ENCODE results near the gene TMCC2. TPM values are rescaled to one million over a fixed set of nuclear protein-coding genes. Genes with fewer than 3 reads are reported as not detected.

The TMCC2 gene
- total and polyA plus RNA-seq, 2 of the 4 experiments (the other 2 are of a cell fraction): 2.0 to 4.2 TPM

DNA sequence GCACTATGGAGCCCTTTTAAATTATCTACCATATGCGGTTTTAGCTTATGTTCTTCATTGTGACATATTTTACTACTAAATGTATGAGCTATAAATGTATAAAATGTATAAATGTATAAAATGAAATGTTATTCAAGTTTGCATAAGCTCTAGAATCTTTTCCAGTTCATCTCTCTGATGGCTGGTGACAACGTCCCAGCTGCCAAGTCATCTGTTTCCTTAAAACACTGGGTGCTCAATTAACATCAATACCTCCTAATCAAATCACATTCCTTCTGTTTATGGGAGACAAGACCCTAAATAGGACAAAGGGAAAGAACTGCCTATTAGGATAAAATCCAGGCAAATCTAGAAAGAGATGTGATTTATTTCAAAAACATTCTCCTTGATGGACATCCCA lies 39.1 kb upstream of the TMCC2 start:
- CTCF ChIA-PET: interaction anchor here (1.1 to 1.2 kb wide), 2 partner anchors 14 to 36 kb away, joined by 3 read pairs; no protein-coding TSS in a partner anchor
- BruUV-seq (replicated peaks): no TSS peak
- intact Hi-C loops (cut with micrococcal nuclease): no loop called here

More for the DNA sequence above, 39.1 kb upstream of the TMCC2 start:
- Histone ChIP-seq H2BK20ac (ENCODE audit: low read depth, low read length) (no peak overlapping the region), H4K91ac (ENCODE audit: insufficient read depth, low read depth, low read length) (no peak overlapping the region), H3K56ac (ENCODE audit: extremely low read depth, insufficient read depth, low read length) (no peak overlapping the region), H3K79me1 (ENCODE audit: low read depth in 1 of 2, low read length in 2 of 2) (peaks cover 56 to 90% of the 10 kb centered on the region in 2 experiments), H2BK5ac (ENCODE audit: low read depth, low read length, poor library complexity, severe bottlenecking) (no peak overlapping the region), H4K5ac (ENCODE audit: low read depth, low read length) (no peak overlapping the region), H2BK15ac (ENCODE audit: low read depth, low read length) (no peak overlapping the region), H3K4me1 (ENCODE audit: control insufficient read depth, insufficient read depth, low read length) (peaks cover 17% of the 10 kb centered on the region), H3K36me3 (ENCODE audit: control insufficient read depth, insufficient read depth, low read length) (peaks cover 3% of the 10 kb centered on the region; the same call in 1 of the 2 replicates), H2AFZ (replicated peaks; ENCODE audit: low read length, poor library complexity) (no peak overlapping the region), H3K9ac (ENCODE audit: low read depth, low read length) (no peak overlapping the region), H3K23ac (ENCODE audit: low read depth, low read length) (no peak overlapping the region), H4K20me1 (ENCODE audit: insufficient read depth, low read length) (peaks cover 28% of the 10 kb centered on the region), H3K14ac (replicated peaks; ENCODE audit: low read depth, low read length) (no peak overlapping the region), H3K18ac (ENCODE audit: low read depth, low read length) (no peak overlapping the region), H4K8ac (ENCODE audit: low read depth in 2 of 2, low read length in 2 of 2) (no peak overlapping the region), H3K9me3 (ENCODE audit: control insufficient read depth, insufficient read depth, low read length) (no peaks in the 10 kb centered on the region), H2AK9ac (replicated peaks; ENCODE audit: low read depth, low read length, poor library complexity) (no peak overlapping the region), H3K4me3 (ENCODE audit: insufficient read depth, low read depth, low read length) (no peak overlapping the region), H3K4me2 (ENCODE audit: low read depth, low read length) (no peak overlapping the region), H3K9me1 (ENCODE audit: insufficient read depth, low read length) (peaks cover 16% of the 10 kb centered on the region), H3K27ac (ENCODE audit: insufficient read depth, low read length) (no peak overlapping the region), H3K27me3 (ENCODE audit: control insufficient read depth, insufficient read depth, low read length) (no peaks in the 10 kb centered on the region), H3K4ac (ENCODE audit: low read depth, low read length) (no peak overlapping the region), H2AK5ac (ENCODE audit: low read depth, low read length) (no peak overlapping the region), H2BK120ac (ENCODE audit: low read depth, low read length) (no peak overlapping the region)
- POLR2A ChIA-PET (ENCODE audit: unreplicated experiment): no interaction called here
- ATAC-seq (ENCODE audit: low read depth) (no peak), DNase-seq (no peak)
- WGBS, 2 experiments (ENCODE audit: extremely low coverage in 2 of 2, insufficient read length in 1 of 2): no CpG with 5 or more reads among the region's 2 CpGs
- TF ChIP-seq, protein P1, sequence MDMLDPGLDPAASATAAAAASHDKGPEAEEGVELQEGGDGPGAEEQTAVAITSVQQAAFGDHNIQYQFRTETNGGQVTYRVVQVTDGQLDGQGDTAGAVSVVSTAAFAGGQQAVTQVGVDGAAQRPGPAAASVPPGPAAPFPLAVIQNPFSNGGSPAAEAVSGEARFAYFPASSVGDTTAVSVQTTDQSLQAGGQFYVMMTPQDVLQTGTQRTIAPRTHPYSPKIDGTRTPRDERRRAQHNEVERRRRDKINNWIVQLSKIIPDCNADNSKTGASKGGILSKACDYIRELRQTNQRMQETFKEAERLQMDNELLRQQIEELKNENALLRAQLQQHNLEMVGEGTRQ (IDR thresholded peaks at IDR 0.05; ENCODE audit: low read depth, low read length): no peak
- TF ChIP-seq CHD1 (IDR thresholded peaks at IDR 0.05; ENCODE audit: low read depth, low read length): no peak
- no peak for TF ChIP-seq CEBPB (IDR thresholded peaks at IDR 0.05; ENCODE audit: low read depth, low read length)
- TF ChIP-seq MAFK (IDR thresholded peaks at IDR 0.05; ENCODE audit: low read depth, low read length): no peak
- no peak for TF ChIP-seq FOS (IDR thresholded peaks at IDR 0.05; ENCODE audit: low read depth, low read length)
- in situ Hi-C loops (cut with MboI; ENCODE audit: low sequenced_read_pairs) (no loop called here), dilution Hi-C loops (cut with HindIII; ENCODE audit: low sequenced_read_pairs, unreplicated experiment) (no loop called here)
